Mesothelial cell of epicardium (in vitro differentiated cells): ENCODE results near the gene CFTR. TPM values are rescaled to one million over a fixed set of nuclear protein-coding genes. Genes with fewer than 3 reads are reported as not detected.

ENCODE experiments used
- DNase-seq, 2 experiments: peaks; one replicate each; pipeline ENCODE4 v3.0.0; 2021; ENCODE audit warnings: low spot score in 2 of 2; ENCODE audit not compliant: unreplicated experiment in 2 of 2
- H3K27ac Mint-ChIP-seq: 2 replicates; pipeline ENCODE4 v1.8.0; 2021; ENCODE audit warnings: mixed read lengths
- H3K27me3 Mint-ChIP-seq: 2 replicates; pipeline ENCODE4 v1.8.0; 2021; ENCODE audit warnings: low read depth, mixed read lengths
- H3K36me3 Mint-ChIP-seq: 2 replicates; pipeline ENCODE4 v1.8.0; 2021; ENCODE audit warnings: mixed read lengths
- H3K4me1 Mint-ChIP-seq: 2 replicates; pipeline ENCODE4 v1.8.0; 2021; ENCODE audit warnings: mixed read lengths
- H3K4me3 Mint-ChIP-seq: 2 replicates; pipeline ENCODE4 v1.8.0; 2021; ENCODE audit warnings: mild to moderate bottlenecking, moderate library complexity, mixed read lengths
- H3K9me3 Mint-ChIP-seq: 2 replicates; pipeline ENCODE4 v1.8.0; 2021; ENCODE audit warnings: mixed read lengths
- total RNA-seq: library from RNA; stranded (reverse); gene quantifications from 3 replicates; pipeline ENCODE4 v1.2.1, GENCODE V29; 2021
- TF ChIP-seq, protein P1 (sequence below): fragments of 200-600 bp; sonication (generic); IDR thresholded peaks from one replicate; pipeline ENCODE4 v1.5.0; 2021; ENCODE audit warnings: antibody characterized with exemption; ENCODE audit not compliant: unreplicated experiment

Gene CFTR
- total RNA-seq, 1 donor from 2014 or later: 2.7 TPM

DNA sequence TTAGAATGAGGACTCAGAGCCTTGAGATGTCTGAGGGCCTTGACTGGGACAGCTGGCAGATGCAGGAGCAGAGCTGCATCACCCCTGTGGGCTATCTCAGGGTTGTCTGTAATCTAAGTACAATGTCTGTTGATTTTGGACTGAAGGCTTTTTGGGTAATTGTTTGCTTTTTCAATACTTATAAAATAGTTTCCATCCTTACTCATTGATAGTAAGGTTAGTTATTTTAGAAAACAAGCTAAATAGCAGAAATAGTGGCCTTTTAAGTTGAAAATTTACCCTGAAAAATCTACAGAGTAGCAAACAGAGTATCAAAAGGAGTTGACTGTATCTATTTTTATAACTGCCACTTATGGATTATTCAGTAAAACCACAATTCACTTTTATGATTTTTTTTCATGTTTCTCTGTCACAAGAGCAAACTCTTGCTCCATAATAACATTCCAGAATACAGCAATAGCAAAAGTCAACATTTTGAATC lies 179.7 kb downstream of the CFTR start:
- H3K27me3 Mint-ChIP-seq: no peaks in the 10 kb centered on the region
- H3K4me3 Mint-ChIP-seq: no peak overlapping the region
- no peak overlapping the region for H3K27ac Mint-ChIP-seq
- H3K4me1 Mint-ChIP-seq: peaks cover 7% of the 10 kb centered on the region
- H3K9me3 Mint-ChIP-seq: peaks cover 7% of the 10 kb centered on the region
- TF ChIP-seq, protein P1, sequence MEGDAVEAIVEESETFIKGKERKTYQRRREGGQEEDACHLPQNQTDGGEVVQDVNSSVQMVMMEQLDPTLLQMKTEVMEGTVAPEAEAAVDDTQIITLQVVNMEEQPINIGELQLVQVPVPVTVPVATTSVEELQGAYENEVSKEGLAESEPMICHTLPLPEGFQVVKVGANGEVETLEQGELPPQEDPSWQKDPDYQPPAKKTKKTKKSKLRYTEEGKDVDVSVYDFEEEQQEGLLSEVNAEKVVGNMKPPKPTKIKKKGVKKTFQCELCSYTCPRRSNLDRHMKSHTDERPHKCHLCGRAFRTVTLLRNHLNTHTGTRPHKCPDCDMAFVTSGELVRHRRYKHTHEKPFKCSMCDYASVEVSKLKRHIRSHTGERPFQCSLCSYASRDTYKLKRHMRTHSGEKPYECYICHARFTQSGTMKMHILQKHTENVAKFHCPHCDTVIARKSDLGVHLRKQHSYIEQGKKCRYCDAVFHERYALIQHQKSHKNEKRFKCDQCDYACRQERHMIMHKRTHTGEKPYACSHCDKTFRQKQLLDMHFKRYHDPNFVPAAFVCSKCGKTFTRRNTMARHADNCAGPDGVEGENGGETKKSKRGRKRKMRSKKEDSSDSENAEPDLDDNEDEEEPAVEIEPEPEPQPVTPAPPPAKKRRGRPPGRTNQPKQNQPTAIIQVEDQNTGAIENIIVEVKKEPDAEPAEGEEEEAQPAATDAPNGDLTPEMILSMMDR: no peak
- no peaks in the 10 kb centered on the region for H3K36me3 Mint-ChIP-seq
- no peak for DNase-seq

DNA sequence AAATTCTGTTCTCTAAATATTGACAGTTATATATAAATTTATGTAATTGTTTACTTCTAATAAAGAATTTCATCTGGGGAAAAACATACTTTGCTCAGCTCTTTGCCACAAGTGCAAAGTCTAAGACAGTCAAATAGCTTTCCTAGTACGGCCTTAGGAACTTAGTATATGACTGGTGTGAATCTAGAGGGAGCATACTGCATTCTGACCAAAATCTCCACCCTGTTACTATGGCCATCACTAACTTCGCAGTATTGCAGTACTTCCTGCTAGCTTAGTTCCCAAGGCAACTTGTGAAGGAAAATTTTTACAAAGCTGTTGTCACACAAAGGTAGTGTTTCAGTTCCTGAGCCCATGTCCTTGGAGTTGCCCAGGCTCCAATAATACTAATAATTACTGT lies 181.5 kb downstream of the CFTR start:
- Mint-ChIP-seq H3K27ac (no peak overlapping the region), H3K36me3 (no peaks in the 10 kb centered on the region), H3K9me3 (peaks cover 6% of the 10 kb centered on the region), H3K4me1 (peaks cover 23% of the 10 kb centered on the region), H3K4me3 (no peak overlapping the region), H3K27me3 (no peaks in the 10 kb centered on the region)
- TF ChIP-seq, protein P1: no peak
- no peak for DNase-seq

DNA sequence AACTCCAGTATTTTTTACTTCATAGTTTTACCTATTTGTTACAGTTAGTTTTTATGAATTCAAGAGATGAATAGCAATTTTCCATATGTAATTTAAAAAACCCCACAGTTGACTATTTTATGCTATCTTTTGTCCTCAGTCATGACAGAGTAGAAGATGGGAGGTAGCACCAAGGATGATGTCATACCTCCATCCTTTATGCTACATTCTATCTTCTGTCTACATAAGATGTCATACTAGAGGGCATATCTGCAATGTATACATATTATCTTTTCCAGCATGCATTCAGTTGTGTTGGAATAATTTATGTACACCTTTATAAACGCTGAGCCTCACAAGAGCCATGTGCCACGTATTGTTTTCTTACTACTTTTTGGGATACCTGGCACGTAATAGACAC lies 184.2 kb downstream of the CFTR start:
- peaks cover 6% of the 10 kb centered on the region for H3K9me3 Mint-ChIP-seq
- no peaks in the 10 kb centered on the region for H3K27me3 Mint-ChIP-seq
- no peaks in the 10 kb centered on the region for H3K36me3 Mint-ChIP-seq
- no peak overlapping the region for H3K4me3 Mint-ChIP-seq
- DNase-seq: no peak
- TF ChIP-seq, protein P1: no peak
- H3K27ac Mint-ChIP-seq: no peak overlapping the region
- peaks cover 28% of the 10 kb centered on the region for H3K4me1 Mint-ChIP-seq

DNA sequence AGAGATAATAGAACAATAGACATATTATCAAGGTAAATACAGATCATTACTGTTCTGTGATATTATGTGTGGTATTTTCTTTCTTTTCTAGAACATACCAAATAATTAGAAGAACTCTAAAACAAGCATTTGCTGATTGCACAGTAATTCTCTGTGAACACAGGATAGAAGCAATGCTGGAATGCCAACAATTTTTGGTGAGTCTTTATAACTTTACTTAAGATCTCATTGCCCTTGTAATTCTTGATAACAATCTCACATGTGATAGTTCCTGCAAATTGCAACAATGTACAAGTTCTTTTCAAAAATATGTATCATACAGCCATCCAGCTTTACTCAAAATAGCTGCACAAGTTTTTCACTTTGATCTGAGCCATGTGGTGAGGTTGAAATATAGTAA lies 185.5 kb downstream of the CFTR start:
- Mint-ChIP-seq H3K9me3 (peaks cover 6% of the 10 kb centered on the region), H3K4me3 (no peak overlapping the region), H3K36me3 (no peaks in the 10 kb centered on the region), H3K27ac (peak overlapping the region; percentile 55), H3K27me3 (no peaks in the 10 kb centered on the region), H3K4me1 (peaks cover 28% of the 10 kb centered on the region)
- TF ChIP-seq, protein P1: no peak
- DNase-seq: no peak

DNA sequence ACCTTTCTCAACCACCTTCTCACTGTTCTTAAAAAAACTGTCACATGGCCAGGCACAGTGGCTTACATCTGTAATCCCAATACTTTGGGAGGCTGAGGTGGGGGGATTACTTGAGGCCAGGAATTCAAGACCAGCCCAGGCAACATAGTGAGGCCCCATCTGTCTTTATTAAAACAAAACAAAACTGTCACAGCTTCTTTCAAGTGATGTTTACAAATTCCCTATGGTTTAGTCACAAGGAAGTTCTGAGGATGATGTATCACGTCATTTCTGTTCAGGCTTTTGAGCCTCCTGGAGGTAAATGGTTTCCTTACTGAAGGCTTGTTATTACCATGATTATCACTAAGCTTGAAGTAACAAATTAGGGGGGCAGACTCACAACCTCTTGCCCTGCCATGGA lies 186.2 kb downstream of the CFTR start:
- Mint-ChIP-seq H3K27me3 (no peaks in the 10 kb centered on the region), H3K4me1 (peaks cover 25% of the 10 kb centered on the region), H3K9me3 (peaks cover 6% of the 10 kb centered on the region), H3K4me3 (no peak overlapping the region), H3K27ac (peak overlapping the region; percentile 45), H3K36me3 (no peaks in the 10 kb centered on the region)
- TF ChIP-seq, protein P1: no peak
- DNase-seq: no peak

DNA sequence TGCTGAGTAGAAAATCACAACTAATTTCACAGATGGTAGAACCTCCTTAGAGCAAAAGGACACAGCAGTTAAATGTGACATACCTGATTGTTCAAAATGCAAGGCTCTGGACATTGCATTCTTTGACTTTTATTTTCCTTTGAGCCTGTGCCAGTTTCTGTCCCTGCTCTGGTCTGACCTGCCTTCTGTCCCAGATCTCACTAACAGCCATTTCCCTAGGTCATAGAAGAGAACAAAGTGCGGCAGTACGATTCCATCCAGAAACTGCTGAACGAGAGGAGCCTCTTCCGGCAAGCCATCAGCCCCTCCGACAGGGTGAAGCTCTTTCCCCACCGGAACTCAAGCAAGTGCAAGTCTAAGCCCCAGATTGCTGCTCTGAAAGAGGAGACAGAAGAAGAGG lies 186.9 kb downstream of the CFTR start:
- Mint-ChIP-seq H3K4me1 (peaks cover 25% of the 10 kb centered on the region), H3K27ac (no peak overlapping the region), H3K9me3 (peaks cover 6% of the 10 kb centered on the region), H3K36me3 (no peaks in the 10 kb centered on the region), H3K4me3 (no peak overlapping the region), H3K27me3 (no peaks in the 10 kb centered on the region)
- TF ChIP-seq, protein P1: no peak
- DNase-seq: no peak
